Lower lobe of right lung (tissue), 2 donors: ENCODE measurements around the gene SYNPO. TPM values are rescaled to one million over a fixed set of nuclear protein-coding genes. Genes with fewer than 3 reads are reported as not detected.

Experiments
- ATAC-seq, 2 donors: fragments of 200-7000 bp; cut with Tn5 transposase; one replicate each; pipeline ENCODE4 v1.9.1; 2020 to 2022; ENCODE audit warnings: mild to moderate bottlenecking in 2 of 2, moderate library complexity in 2 of 2
- DNase-seq: peaks from one replicate; pipeline ENCODE4 v3.0.0-alpha.2; 2020
- H3K27ac ChIP-seq: fragments of 200-600 bp; one replicate; pipeline ENCODE4 v1.8.0; 2022
- H3K27me3 ChIP-seq: fragments of 200-600 bp; one replicate; pipeline ENCODE4 v1.8.0; 2022; ENCODE audit warnings: low read depth
- H3K36me3 ChIP-seq: fragments of 200-600 bp; one replicate; pipeline ENCODE4 v1.8.0; 2022; ENCODE audit warnings: mild to moderate bottlenecking
- H3K4me1 ChIP-seq: fragments of 200-600 bp; one replicate; pipeline ENCODE4 v1.8.0; 2022
- H3K4me3 ChIP-seq: fragments of 200-600 bp; one replicate; pipeline ENCODE4 v1.8.0; 2022; ENCODE audit warnings: mild to moderate bottlenecking
- H3K9me3 ChIP-seq: fragments of 200-600 bp; one replicate; pipeline ENCODE4 v1.8.0; 2022
- intact Hi-C: fragments of 100-400 bp; cut with DNase I; formaldehyde crosslinking; loops from one replicate; pipeline ENCODE4 v1.11.0; 2022
- total RNA-seq: library from RNA; stranded (reverse); fragmentation: NEBNext Ultra II Directional; extraction: Animal tissue kit (Norgen Biotek cat#: 25700); gene quantifications from one replicate; pipeline ENCODE4 v1.2.1, GENCODE V29; 2021
- TF ChIP-seq, protein P1 (sequence below): fragments of 200-600 bp; IDR thresholded peaks from one replicate; pipeline ENCODE4 v1.8.0; 2022; ENCODE audit warnings: antibody characterized with exemption, mild to moderate bottlenecking
- donor health status: DM: no; HTN: yes; CAD: no; lungs with severe emphysema.

SYNPO gene
- total RNA-seq, 1 donor from 2014 or later, result 90.6 TPM

DNA sequence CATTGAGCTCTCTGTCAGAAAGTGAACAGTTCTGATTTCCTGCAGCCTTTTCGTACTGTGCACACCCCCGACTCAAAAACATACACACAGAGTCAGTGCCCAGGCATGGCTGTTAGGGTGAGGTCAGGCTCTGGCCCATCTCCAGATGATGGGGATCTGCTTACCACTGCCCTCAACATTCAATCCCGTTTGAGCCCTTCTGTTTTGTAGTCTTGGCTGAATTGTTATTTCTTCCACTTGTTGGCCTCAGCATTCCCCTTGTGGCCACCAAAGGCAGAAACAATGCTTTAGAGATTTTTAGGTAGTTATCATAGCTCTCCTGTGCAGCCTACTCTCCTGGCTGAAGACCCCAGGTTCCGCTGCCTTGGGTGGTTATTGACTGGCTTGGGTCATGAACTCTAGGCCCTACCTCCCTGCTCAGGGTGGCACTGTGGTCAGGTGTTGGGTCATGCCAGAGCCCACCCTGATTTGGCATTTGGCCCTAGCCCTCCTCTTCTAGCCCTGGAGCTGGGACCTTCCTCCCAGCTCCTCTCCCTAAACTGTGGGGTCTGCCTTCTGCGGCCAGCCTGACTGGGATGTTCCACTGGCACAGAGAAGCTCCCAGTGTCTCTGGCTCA lies 12.8 kb downstream of the SYNPO start:
- H3K4me3 ChIP-seq, result no peak overlapping the region
- H3K36me3 ChIP-seq, result peaks cover 40% of the 10 kb centered on the region
- H3K4me1 ChIP-seq, result peaks cover 43% of the 10 kb centered on the region
- H3K27ac ChIP-seq, result peak overlapping the region; percentile 37
- TF ChIP-seq, protein P1, sequence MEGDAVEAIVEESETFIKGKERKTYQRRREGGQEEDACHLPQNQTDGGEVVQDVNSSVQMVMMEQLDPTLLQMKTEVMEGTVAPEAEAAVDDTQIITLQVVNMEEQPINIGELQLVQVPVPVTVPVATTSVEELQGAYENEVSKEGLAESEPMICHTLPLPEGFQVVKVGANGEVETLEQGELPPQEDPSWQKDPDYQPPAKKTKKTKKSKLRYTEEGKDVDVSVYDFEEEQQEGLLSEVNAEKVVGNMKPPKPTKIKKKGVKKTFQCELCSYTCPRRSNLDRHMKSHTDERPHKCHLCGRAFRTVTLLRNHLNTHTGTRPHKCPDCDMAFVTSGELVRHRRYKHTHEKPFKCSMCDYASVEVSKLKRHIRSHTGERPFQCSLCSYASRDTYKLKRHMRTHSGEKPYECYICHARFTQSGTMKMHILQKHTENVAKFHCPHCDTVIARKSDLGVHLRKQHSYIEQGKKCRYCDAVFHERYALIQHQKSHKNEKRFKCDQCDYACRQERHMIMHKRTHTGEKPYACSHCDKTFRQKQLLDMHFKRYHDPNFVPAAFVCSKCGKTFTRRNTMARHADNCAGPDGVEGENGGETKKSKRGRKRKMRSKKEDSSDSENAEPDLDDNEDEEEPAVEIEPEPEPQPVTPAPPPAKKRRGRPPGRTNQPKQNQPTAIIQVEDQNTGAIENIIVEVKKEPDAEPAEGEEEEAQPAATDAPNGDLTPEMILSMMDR, result no peak
- ATAC-seq (no peak), DNase-seq (no peak)
- no peaks in the 10 kb centered on the region for H3K9me3 ChIP-seq
- intact Hi-C loops, result no loop called here
- no peaks in the 10 kb centered on the region for H3K27me3 ChIP-seq

DNA sequence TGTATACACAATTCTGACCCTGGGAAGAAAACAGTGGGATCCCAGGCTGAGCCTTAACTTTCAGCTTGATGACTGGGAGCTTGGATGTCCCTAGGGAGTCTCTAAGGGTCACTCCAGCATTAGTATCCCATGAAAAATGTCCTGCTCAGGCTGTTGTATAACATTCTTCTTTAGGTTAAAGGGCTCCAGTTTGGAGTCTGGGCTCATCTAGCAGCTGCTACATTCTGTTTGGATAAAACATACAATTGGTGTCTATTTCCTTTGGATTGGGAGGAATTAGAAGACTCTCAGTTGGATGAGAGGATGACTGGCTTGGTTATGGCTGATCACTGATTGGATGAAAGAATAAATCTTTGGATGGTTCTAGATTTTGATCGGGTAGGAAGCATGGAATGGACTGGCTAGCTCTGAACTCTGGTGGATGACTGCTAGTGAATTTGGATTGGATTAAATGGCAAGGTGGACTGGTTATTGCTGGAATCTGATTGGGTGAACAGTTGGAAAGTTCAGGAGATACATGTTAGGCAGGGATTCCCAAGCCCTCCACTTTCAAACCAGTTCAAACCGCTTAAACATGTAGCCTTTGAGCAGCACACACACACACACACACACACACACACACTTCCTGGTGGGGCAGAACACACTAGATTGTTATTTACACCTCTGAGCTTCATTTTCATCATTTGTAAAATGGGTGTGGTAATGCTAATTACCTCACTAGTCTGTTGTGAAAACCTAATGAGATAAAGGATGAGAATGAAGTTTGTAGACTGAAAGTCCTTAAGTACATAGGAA lies 13.5 kb downstream of the SYNPO start:
- TF ChIP-seq, protein P1, result no peak
- Histone ChIP-seq H3K4me1 (peaks cover 43% of the 10 kb centered on the region), H3K27ac (peak overlapping the region; percentile 37), H3K9me3 (no peaks in the 10 kb centered on the region), H3K27me3 (no peaks in the 10 kb centered on the region), H3K36me3 (peaks cover 33% of the 10 kb centered on the region), H3K4me3 (no peak overlapping the region)
- intact Hi-C loops, result no loop called here
- DNase-seq (no peak), ATAC-seq (no peak)

DNA sequence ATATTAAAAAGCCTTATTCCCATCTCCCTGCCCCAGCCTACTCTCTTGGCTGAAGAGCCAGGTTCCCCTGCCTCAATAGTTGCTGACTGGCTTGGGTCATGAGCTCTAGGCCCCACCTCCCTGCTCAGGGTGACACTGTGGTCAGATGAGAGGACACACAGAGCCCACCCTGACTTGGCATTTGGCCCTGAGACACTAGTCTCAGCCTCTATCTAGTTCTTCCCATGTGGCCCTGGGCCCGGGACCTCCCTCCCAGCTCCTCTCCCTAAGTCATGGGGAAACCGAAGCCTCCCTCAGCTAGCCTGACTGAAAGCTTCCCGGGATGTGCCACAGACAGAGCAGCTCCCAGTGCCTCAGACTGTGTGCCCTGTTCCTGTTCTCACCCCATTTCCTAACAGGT lies 14.8 kb downstream of the SYNPO start:
- Histone ChIP-seq H3K27ac (no peak overlapping the region), H3K4me1 (peaks cover 50% of the 10 kb centered on the region), H3K27me3 (no peaks in the 10 kb centered on the region), H3K36me3 (peaks cover 21% of the 10 kb centered on the region), H3K9me3 (no peaks in the 10 kb centered on the region), H3K4me3 (no peak overlapping the region)
- ATAC-seq (no peak), DNase-seq (no peak)
- intact Hi-C loops, result loop anchor here (5.0 kb wide), 1 partner anchor 93 kb away; no protein-coding TSS in a partner anchor
- TF ChIP-seq, protein P1, result no peak

DNA sequence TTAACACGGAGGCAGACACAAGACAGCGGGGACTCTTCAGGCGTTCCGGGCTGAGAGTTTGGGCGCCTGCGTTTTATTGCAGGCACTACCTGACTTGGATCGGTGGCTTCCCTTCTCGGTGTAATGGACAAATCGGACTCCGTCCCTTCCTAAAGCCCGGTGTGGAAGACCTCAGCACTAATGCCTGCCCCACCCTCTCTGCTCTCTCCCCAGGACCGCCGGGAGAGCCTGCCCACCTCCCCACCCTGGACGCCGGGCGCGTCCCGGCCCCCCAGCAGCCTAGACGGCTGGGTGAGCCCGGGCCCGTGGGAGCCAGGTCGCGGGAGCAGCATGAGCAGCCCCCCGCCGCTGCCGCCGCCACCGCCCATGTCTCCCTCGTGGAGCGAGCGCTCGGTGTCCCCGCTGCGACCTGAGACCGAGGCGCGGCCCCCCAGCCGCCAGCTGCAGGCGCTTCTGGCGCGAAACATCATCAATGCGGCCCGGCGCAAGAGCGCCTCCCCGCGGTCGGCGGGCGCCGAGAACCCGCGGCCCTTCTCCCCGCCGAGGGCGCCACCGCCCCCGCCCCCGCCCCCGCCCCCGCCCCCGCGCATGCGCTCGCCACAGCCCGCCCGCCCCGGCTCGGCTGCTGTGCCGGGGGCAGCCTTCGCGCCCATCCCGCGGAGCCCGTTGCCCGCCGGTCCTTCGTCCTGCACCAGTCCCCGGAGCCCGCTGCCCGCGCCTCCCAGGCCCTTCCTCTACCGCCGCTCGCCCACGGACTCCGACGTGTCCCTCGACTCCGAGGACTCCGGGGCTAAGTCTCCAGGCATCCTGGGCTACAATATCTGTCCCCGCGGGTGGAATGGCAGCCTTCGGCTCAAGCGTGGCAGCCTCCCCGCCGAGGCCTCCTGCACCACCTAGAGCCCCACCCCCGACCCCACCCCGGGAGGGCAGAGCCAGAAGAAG lies 16.0 kb downstream of the SYNPO start:
- Histone ChIP-seq H3K27ac (peak overlapping the region; percentile 76), H3K36me3 (peaks cover 8% of the 10 kb centered on the region), H3K9me3 (no peaks in the 10 kb centered on the region), H3K4me1 (peaks cover 41% of the 10 kb centered on the region), H3K27me3 (no peaks in the 10 kb centered on the region), H3K4me3 (peak overlapping the region; percentile 58)
- intact Hi-C loops, result loop anchor here (5.0 kb wide), 1 partner anchor 94 kb away; no protein-coding TSS in a partner anchor
- peak; percentile 80 for DNase-seq
- TF ChIP-seq, protein P1, result peak; percentile 62
- peak; percentile 70 to 84 for ATAC-seq

DNA sequence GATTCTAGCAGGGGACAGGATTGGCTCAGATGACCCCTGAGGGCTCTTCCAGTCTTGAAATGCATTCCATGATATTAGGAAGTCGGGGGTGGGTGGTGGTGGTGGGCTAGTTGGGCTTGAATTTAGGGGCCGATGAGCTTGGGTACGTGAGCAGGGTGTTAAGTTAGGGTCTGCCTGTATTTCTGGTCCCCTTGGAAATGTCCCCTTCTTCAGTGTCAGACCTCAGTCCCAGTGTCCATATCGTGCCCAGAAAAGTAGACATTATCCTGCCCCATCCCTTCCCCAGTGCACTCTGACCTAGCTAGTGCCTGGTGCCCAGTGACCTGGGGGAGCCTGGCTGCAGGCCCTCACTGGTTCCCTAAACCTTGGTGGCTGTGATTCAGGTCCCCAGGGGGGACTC lies 17.7 kb downstream of the SYNPO start:
- Histone ChIP-seq H3K9me3 (no peaks in the 10 kb centered on the region), H3K4me3 (no peak overlapping the region), H3K36me3 (no peaks in the 10 kb centered on the region), H3K27ac (no peak overlapping the region), H3K27me3 (no peaks in the 10 kb centered on the region), H3K4me1 (peaks cover 30% of the 10 kb centered on the region)
- TF ChIP-seq, protein P1, result no peak
- intact Hi-C loops, result loop anchor here (5.0 kb wide), 1 partner anchor 96 kb away; no protein-coding TSS in a partner anchor
- ATAC-seq (no peak), DNase-seq (no peak)
